Measurements from ENCODE around the gene SMARCD1.

DNA sequence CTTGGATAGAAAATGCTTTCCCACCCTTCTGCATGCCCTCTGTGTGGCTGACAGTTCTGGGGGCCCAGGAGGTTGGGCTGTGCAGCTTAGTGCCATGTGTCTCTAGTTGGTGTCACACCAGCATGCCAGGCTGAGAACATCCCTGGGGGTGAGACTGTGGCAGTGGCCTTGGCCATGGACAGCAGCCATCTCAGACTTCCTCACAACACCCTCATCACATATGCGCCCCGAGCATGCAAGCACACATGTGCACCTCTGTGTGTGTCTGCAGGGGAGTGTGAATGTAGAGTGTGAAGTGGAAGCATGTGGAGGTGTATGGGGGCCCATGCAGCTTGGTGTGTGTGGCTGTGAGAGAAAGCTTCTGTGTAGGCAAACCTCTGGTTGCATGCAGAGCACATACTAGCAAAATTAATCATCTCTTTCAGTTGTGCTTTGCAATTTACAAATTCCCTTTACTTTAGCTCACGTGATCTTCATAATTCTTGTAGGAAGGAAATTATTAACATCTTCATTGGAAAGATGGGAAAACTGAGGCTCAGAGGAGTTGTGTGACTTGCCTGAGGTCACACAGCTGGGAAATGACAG is 19.3 kb upstream of the SMARCD1 start:
- TF ChIP-seq, protein P1, sequence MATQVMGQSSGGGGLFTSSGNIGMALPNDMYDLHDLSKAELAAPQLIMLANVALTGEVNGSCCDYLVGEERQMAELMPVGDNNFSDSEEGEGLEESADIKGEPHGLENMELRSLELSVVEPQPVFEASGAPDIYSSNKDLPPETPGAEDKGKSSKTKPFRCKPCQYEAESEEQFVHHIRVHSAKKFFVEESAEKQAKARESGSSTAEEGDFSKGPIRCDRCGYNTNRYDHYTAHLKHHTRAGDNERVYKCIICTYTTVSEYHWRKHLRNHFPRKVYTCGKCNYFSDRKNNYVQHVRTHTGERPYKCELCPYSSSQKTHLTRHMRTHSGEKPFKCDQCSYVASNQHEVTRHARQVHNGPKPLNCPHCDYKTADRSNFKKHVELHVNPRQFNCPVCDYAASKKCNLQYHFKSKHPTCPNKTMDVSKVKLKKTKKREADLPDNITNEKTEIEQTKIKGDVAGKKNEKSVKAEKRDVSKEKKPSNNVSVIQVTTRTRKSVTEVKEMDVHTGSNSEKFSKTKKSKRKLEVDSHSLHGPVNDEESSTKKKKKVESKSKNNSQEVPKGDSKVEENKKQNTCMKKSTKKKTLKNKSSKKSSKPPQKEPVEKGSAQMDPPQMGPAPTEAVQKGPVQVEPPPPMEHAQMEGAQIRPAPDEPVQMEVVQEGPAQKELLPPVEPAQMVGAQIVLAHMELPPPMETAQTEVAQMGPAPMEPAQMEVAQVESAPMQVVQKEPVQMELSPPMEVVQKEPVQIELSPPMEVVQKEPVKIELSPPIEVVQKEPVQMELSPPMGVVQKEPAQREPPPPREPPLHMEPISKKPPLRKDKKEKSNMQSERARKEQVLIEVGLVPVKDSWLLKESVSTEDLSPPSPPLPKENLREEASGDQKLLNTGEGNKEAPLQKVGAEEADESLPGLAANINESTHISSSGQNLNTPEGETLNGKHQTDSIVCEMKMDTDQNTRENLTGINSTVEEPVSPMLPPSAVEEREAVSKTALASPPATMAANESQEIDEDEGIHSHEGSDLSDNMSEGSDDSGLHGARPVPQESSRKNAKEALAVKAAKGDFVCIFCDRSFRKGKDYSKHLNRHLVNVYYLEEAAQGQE (IDR thresholded peaks at IDR 0.05; ENCODE audit: insufficient read depth in 1 of 2, low read depth in 2 of 2, low read length in 2 of 2), result no peak
- no peak for TF ChIP-seq TAF1 (IDR thresholded peaks at IDR 0.05; ENCODE audit: borderline replicate concordance, insufficient read depth, low read length)
- no peak for TF ChIP-seq POLR2AphosphoS5 (IDR thresholded peaks at IDR 0.05; ENCODE audit: low read depth, low read length)
- no peak for TF ChIP-seq FOXP2 (optimal IDR thresholded peaks at IDR 0.05; ENCODE audit: borderline replicate concordance, extremely low read depth, extremely low read length, insufficient read depth)
- TF ChIP-seq SIN3A (IDR thresholded peaks at IDR 0.05; ENCODE audit: borderline replicate concordance, insufficient read depth, low read length), result no peak

Measured in PFSK-1 (cell line).